A549 (cell line): ENCODE measurements around the gene PRR18. TPM values are rescaled to one million over a fixed set of nuclear protein-coding genes. Genes with fewer than 3 reads are reported as not detected.

ENCODE experiments used
- ATAC-seq, 2 experiments: fragments of 200-7000 bp in 1 of 2; fragments of >200 bp in 1 of 2; cut with Nextera tagmentation in 1 of 2; cut with Tn5 transposase in 1 of 2; 3 replicates each; pipeline versions ENCODE4 v1.8.0 to v1.9.1; 2018 to 2020; ENCODE audit warnings: mild to moderate bottlenecking in 1 of 2, moderate library complexity in 1 of 2
- CTCF ChIA-PET: fragments of 300-600 bp; sonication (Branson Sonifier 250); formaldehyde crosslinking; extraction: SDS; loops from one replicate; lab custom pipeline; 2021; ENCODE audit warnings: antibody characterized with exemption, inconsistent platforms; lab: Yijun Ruan, JAX
- POLR2A ChIA-PET: fragments of 350-600 bp; formaldehyde crosslinking; extraction: SDS; loops from one replicate; lab custom pipeline; 2021; ENCODE audit warnings: antibody characterized with exemption, inconsistent platforms; lab: Yijun Ruan, JAX
- DNase-seq, 2 experiments: peaks; one replicate each; pipeline versions ENCODE4 v3.0.0 to v3.0.0-alpha.2; 2011 to 2016; ENCODE audit warnings: low read depth in 1 of 2, low spot score in 1 of 2
- FAIRE-seq: peaks from 2 replicates; lab custom pipeline; 2011; peaks lifted over from hg19 to GRCh38; lab: Jason Lieb, UNC
- H3K27ac ChIP-seq, 2 experiments: fragments of >200 bp; sonication (Bioruptor Twin); formaldehyde crosslinking; 3 replicates each; pipeline ENCODE4 v1.5.1; 2016 to 2017
- H3K4me1 ChIP-seq: fragments of >200 bp; sonication (Bioruptor Twin); formaldehyde crosslinking; 3 replicates; pipeline ENCODE4 v1.6.1; 2016
- H3K4me2 ChIP-seq: fragments of >200 bp; sonication (Bioruptor Twin); formaldehyde crosslinking; 3 replicates; pipeline ENCODE4 v1.6.1; 2016
- H3K4me3 ChIP-seq: fragments of >200 bp; sonication (Bioruptor Twin); formaldehyde crosslinking; 3 replicates; pipeline ENCODE4 v1.5.1; 2016
- H3K9me3 ChIP-seq: fragments of >200 bp; sonication (Bioruptor Twin); formaldehyde crosslinking; 3 replicates; pipeline ENCODE4 v1.6.1; 2016
- BCL3 ChIP-seq: fragments of >200 bp; sonication (Bioruptor Twin); formaldehyde crosslinking; IDR thresholded peaks from 3 replicates; pipeline ENCODE4 v1.6.1; 2016
- BHLHE40 ChIP-seq: IDR thresholded peaks from 2 replicates; pipeline ENCODE4 v1.6.1; 2012; ENCODE audit warnings: low read depth, low read length, inconsistent platforms
- CEBPB ChIP-seq, 2 experiments: fragments of >200 bp in 1 of 2; sonication (Bioruptor Twin) in 1 of 2; formaldehyde crosslinking in 1 of 2; IDR thresholded peaks; 2 replicates each; pipeline ENCODE4 v1.6.1; 2012 to 2016
- CHD2 ChIP-seq: fragments of 150-350 bp; IDR thresholded peaks from 2 replicates; pipeline ENCODE4 v1.6.1; 2014; ENCODE audit warnings: low read length; ENCODE audit not compliant: partially characterized antibody
- CHD4 ChIP-seq: fragments of 200-600 bp; sonication (generic); IDR thresholded peaks from 2 replicates; pipeline ENCODE4 v1.6.1; 2016; ENCODE audit warnings: antibody characterized with exemption, mild to moderate bottlenecking, borderline replicate concordance
- EP300 ChIP-seq, 2 experiments: fragments of >200 bp; sonication (Bioruptor Twin); formaldehyde crosslinking; IDR thresholded peaks; 2 replicates in 1 of 2; 3 replicates in 1 of 2; pipeline ENCODE4 v1.6.1; 2016 to 2017
- ESRRA ChIP-seq: fragments of 150-350 bp; IDR thresholded peaks from 2 replicates; pipeline ENCODE4 v1.6.1; 2014; ENCODE audit warnings: mild to moderate bottlenecking, low read length, borderline replicate concordance
- FOXS1 ChIP-seq: fragments of 250-450 bp; sonication (Bioruptor Pico); IDR thresholded peaks from 2 replicates; pipeline ENCODE4 v1.5.0; 2020; ENCODE audit warnings: mild to moderate bottlenecking, moderate library complexity
- HDAC2 ChIP-seq: fragments of 200-600 bp; sonication (generic); IDR thresholded peaks from 2 replicates; pipeline ENCODE4 v1.6.1; 2016
- HEYL ChIP-seq: fragments of 250-450 bp; sonication (Bioruptor Pico); IDR thresholded peaks from 2 replicates; pipeline ENCODE4 v1.8.0; 2021; ENCODE audit warnings: mild to moderate bottlenecking, moderate library complexity
- HMGXB4 ChIP-seq: fragments of 250-450 bp; sonication (Bioruptor Pico); IDR thresholded peaks from 2 replicates; pipeline ENCODE4 v1.5.0; 2021; ENCODE audit warnings: mild to moderate bottlenecking, moderate library complexity, borderline replicate concordance
- HOXB13 ChIP-seq: fragments of 250-450 bp; sonication (Bioruptor Pico); IDR thresholded peaks from 2 replicates; pipeline ENCODE4 v1.5.0; 2020; ENCODE audit warnings: low read depth, mild to moderate bottlenecking, moderate library complexity
- HOXB5 ChIP-seq: fragments of 250-450 bp; sonication (Bioruptor Pico); IDR thresholded peaks from 2 replicates; pipeline ENCODE4 v1.5.0; 2020; ENCODE audit warnings: mild to moderate bottlenecking, moderate library complexity
- JUNB ChIP-seq: fragments of >200 bp; sonication (Bioruptor Twin); formaldehyde crosslinking; IDR thresholded peaks from 2 replicates; pipeline ENCODE4 v1.6.1; 2016
- KDM1A ChIP-seq: fragments of 200-600 bp; sonication (generic); IDR thresholded peaks from 2 replicates; pipeline ENCODE4 v1.6.1; 2016; ENCODE audit warnings: low read depth, mild to moderate bottlenecking
- MAZ ChIP-seq: fragments of 150-350 bp; IDR thresholded peaks from 2 replicates; pipeline ENCODE4 v1.6.1; 2014; ENCODE audit warnings: antibody characterized with exemption, low read depth, low read length, borderline replicate concordance
- MYC ChIP-seq: IDR thresholded peaks from 2 replicates; pipeline ENCODE4 v1.6.1; 2012; ENCODE audit warnings: mild to moderate bottlenecking, inconsistent platforms, low read length, improper control_type of control experiment, borderline replicate concordance
- NPAS2 ChIP-seq: fragments of 250-450 bp; sonication (Bioruptor Pico); IDR thresholded peaks from 2 replicates; pipeline ENCODE4 v1.8.0; 2022; ENCODE audit warnings: mild to moderate bottlenecking, moderate library complexity, borderline replicate concordance
- NR3C1 ChIP-seq: fragments of >200 bp; sonication (Bioruptor Twin); formaldehyde crosslinking; IDR thresholded peaks from 3 replicates; pipeline ENCODE4 v1.6.1; 2017
- PHF8 ChIP-seq: fragments of 200-600 bp; sonication (generic); IDR thresholded peaks from 2 replicates; pipeline ENCODE4 v1.6.1; 2016; ENCODE audit warnings: low read depth, mild to moderate bottlenecking, antibody characterized with exemption, moderate library complexity, borderline replicate concordance
- POLR2AphosphoS2 ChIP-seq: conservative IDR thresholded peaks from 2 replicates; pipeline ENCODE4 v1.6.1; 2012; ENCODE audit warnings: low read length, improper control_type of control experiment, inconsistent platforms
- RAD21 ChIP-seq, 2 experiments: fragments of >200 bp in 1 of 2; sonication (Bioruptor Twin) in 1 of 2; formaldehyde crosslinking in 1 of 2; IDR thresholded peaks in 1 of 2; conservative IDR thresholded peaks in 1 of 2; 2 replicates in 1 of 2; 3 replicates in 1 of 2; pipeline ENCODE4 v1.6.1; 2012 to 2018; ENCODE audit warnings: inconsistent platforms in 1 of 2
- REST ChIP-seq: fragments of 200-600 bp; sonication (generic); IDR thresholded peaks from 2 replicates; pipeline ENCODE4 v1.6.1; 2016; ENCODE audit warnings: antibody characterized with exemption, mild to moderate bottlenecking, moderate library complexity
- RNF2 ChIP-seq: fragments of 200-600 bp; sonication (generic); IDR thresholded peaks from 2 replicates; pipeline ENCODE4 v1.6.1; 2016; ENCODE audit warnings: low read depth, mild to moderate bottlenecking, antibody characterized with exemption, moderate library complexity, borderline replicate concordance
- SMC3 ChIP-seq: fragments of >200 bp; sonication (Bioruptor Twin); formaldehyde crosslinking; IDR thresholded peaks from 3 replicates; pipeline ENCODE4 v1.6.1; 2018; ENCODE audit warnings: inconsistent platforms
- TFCP2L1 ChIP-seq: fragments of 250-450 bp; sonication (Bioruptor Pico); IDR thresholded peaks from 2 replicates; pipeline ENCODE4 v1.5.0; 2021; ENCODE audit warnings: mild to moderate bottlenecking
- ZFP36 ChIP-seq: fragments of 450-650 bp; IDR thresholded peaks from 2 replicates; pipeline ENCODE4 v1.6.1; 2014; ENCODE audit warnings: borderline replicate concordance; ENCODE audit not compliant: partially characterized antibody
- ZNF302 ChIP-seq: fragments of 250-450 bp; sonication (Bioruptor Pico); IDR thresholded peaks from 2 replicates; pipeline ENCODE4 v1.9.0; 2021; ENCODE audit warnings: inconsistent platforms, mild to moderate bottlenecking, moderate library complexity
- ZSCAN20 ChIP-seq: fragments of 250-450 bp; sonication (Bioruptor Pico); IDR thresholded peaks from 2 replicates; pipeline ENCODE4 v1.8.0; 2022; ENCODE audit warnings: mild to moderate bottlenecking, moderate library complexity
- WGBS: methylation state at CpG from one replicate; pipeline ENCODE4 v1.1.6; 2017; ENCODE audit errors: missing lambda C conversion rate; 5-methylcytosine and 5-hydroxymethylcytosine counted together
- polyA plus RNA-seq, 4 experiments: library from polyadenylated mRNA; depleted of rRNA in 3 of 4; stranded (reverse); fragments of >200 nt; fragmentation: RNase III in 1 of 4; extraction: RNeasy Plus Mini Kit Qiagen cat#74134 plus additional on column Dnase treatment in 1 of 4; gene quantifications; 2 replicates in 3 of 4; 3 replicates in 1 of 4; pipeline ENCODE4 v1.2.3, GENCODE V29; 2011 to 2017

PRR18 gene
- polyA plus RNA-seq, 2 of the 4 experiments (the other 2 are of a cell fraction): 0.08 to 0.13 TPM

GRCh38 chr6:166293731-166294584 lies 14.2 kb downstream of the PRR18 start:
- no peaks in the 10 kb centered on the region for H3K4me1 ChIP-seq
- ChIA-PET POLR2A (no interaction called here), CTCF (interaction anchor here (0.9 to 1.0 kb wide), 2 partner anchors 18 to 27 kb away, joined by 3 to 4 read pairs; no protein-coding TSS in a partner anchor)
- no peak for ATAC-seq
- no peak overlapping the region for H3K4me2 ChIP-seq
- H3K9me3 ChIP-seq: no peaks in the 10 kb centered on the region
- TF ChIP-seq NR3C1: no peak
- no peak for TF ChIP-seq BHLHE40
- TF ChIP-seq ZSCAN20 (CRISPR knock-in tag): no peak
- no peak for TF ChIP-seq MYC
- TF ChIP-seq HDAC2: no peak
- TF ChIP-seq FOXS1: no peak
- TF ChIP-seq RNF2: no peak
- TF ChIP-seq MAZ: no peak
- no peak for TF ChIP-seq HMGXB4 (CRISPR knock-in tag)
- TF ChIP-seq ZFP36: no peak
- TF ChIP-seq HOXB5 (CRISPR knock-in tag): no peak
- TF ChIP-seq ZNF302 (CRISPR knock-in tag): no peak
- no peak for TF ChIP-seq RAD21 (conservative IDR thresholded peaks at IDR 0.05 in 1 of 2, IDR thresholded peaks at IDR 0.05 in 1 of 2)
- TF ChIP-seq EP300 (IDR thresholded peaks at IDR 0.05): no peak
- TF ChIP-seq POLR2AphosphoS2: no peak
- TF ChIP-seq CHD2: no peak
- TF ChIP-seq CHD4: no peak
- TF ChIP-seq KDM1A: no peak
- no peak for TF ChIP-seq HOXB13 (CRISPR knock-in tag)
- TF ChIP-seq PHF8: no peak
- no peak for DNase-seq
- 59% methylated on average over 12 of the region's 12 CpGs for WGBS
- no peak for FAIRE-seq
- H3K4me3 ChIP-seq: no peak overlapping the region
- no peak overlapping the region for H3K27ac ChIP-seq

GRCh38 chr6:166289207-166290060 lies 18.8 kb downstream of the PRR18 start:
- Histone ChIP-seq H3K27ac (no peak overlapping the region), H3K4me3 (no peak overlapping the region), H3K4me2 (no peak overlapping the region), H3K4me1 (no peaks in the 10 kb centered on the region), H3K9me3 (no peaks in the 10 kb centered on the region)
- no peak for FAIRE-seq
- WGBS: 40% methylated on average over 11 of the region's 14 CpGs
- ChIA-PET CTCF (no interaction called here), POLR2A (no interaction called here)
- TF ChIP-seq NPAS2 (CRISPR knock-in tag) (no peak), SMC3 (no peak), NR3C1 (no peak), TFCP2L1 (CRISPR knock-in tag) (no peak), ESRRA (no peak), JUNB (no peak), ZFP36 (no peak), CEBPB (IDR thresholded peaks at IDR 0.05) (no peak), REST (no peak), ZSCAN20 (CRISPR knock-in tag) (no peak), HEYL (CRISPR knock-in tag) (no peak), BHLHE40 (no peak), EP300 (IDR thresholded peaks at IDR 0.05) (no peak), BCL3 (no peak)
- no peak for ATAC-seq
- no peak for DNase-seq
